GM20431 (cell line): ENCODE data around the gene LRRC73.
"Not testable (repeated sequence)": the region's sequence is repeated elsewhere in the genome, so short reads cannot be mapped to it uniquely, and the experiment has no call there.

Experiments
- in situ Hi-C: fragments of 300-500 bp; cut with MseI, MboI; formaldehyde crosslinking; loops from one replicate; pipeline ENCODE4 v1.15.0; 2020; ENCODE audit warnings: low sequenced_read_pairs; ENCODE audit not compliant: unreplicated experiment

The LRRC73 gene

DNA sequence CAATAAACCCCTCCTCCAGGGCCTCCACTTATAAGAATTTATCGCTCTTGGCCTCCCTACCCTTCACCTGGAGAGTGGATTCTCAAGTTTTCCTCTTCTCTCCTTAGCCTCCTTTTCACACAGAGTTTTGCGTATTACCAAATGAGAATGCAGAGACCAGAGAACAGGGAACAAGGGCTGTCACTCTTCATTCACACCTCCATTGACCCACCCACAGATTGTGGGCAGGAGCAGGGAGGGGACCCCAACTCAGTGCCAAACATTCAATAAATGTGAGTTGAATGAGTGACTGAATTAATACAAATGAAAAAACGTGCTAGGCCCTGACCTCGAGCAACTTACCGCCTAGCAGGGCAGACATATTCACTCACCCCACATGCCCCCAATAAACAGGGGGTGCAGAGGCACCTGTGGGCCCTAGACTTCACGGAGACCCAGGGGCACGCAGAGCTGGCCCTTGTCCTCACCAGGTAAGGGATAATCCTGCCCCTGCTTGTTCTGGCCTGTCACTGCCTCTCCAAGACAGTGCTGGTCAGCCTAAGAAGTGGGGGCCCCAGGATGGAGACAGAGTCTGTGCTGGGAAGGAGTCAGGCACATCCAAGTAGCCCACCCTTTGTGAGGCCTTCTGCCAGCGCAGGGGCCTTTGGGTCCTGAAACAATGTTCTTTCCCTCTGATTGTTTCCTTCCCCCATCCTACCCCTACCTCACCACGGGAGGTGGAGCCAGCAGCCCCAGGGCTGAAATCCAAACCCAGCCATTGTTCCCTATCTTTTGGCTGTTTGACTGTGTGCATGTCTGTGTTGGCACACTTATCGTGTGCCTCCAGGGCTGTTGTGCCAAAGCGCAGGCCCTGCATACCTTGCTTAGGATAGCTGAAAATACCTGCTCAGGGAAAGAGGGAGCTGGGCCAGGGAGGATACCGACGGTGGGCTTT, 41.1 kb downstream of the LRRC73 start:
- in situ Hi-C loops: no loop called here

GRCh38 chr6:43468240-43468639, 41.9 kb downstream of the LRRC73 start:
- in situ Hi-C loops: no loop called here

DNA sequence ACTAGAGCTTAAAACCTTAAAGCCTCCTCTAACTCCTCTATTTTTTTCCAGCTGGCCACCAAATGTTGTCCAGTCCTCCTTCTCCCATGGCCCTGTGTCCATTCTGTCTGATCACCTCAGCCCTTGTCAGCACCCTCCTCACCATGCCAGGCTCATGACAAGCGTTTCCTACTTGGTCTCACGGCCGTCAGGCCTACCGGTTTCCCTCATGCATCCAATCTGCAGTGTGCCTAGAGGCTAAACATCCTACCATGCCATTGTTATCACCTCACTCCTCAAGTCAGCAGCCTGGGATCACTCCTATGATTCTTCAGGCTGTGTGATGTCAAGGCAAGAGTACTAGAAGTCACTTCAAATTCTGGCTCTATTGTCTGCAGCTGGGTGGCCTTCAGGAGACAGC, 42.4 kb downstream of the LRRC73 start:
- in situ Hi-C loops: no loop called here

DNA sequence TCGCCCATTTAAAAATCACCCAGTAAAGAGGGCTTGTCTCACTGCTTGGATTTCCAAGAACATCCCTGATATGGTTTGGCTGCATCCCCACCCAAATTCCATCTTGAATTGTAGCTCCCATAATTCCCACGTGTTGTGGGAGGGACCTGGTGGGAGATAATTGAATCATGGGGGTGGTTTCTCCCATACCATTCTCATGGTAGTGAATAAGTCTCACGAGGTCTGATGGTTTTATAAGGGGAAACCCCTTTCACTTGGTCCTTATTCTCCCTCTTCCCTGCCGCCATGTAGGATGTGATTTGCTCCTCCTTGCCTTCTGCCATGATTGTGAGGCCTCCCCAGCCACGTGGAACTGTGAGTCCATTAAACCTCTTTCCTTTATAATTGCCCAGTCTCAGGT, 42.9 kb downstream of the LRRC73 start:
- in situ Hi-C loops: not testable (repeated sequence)

DNA sequence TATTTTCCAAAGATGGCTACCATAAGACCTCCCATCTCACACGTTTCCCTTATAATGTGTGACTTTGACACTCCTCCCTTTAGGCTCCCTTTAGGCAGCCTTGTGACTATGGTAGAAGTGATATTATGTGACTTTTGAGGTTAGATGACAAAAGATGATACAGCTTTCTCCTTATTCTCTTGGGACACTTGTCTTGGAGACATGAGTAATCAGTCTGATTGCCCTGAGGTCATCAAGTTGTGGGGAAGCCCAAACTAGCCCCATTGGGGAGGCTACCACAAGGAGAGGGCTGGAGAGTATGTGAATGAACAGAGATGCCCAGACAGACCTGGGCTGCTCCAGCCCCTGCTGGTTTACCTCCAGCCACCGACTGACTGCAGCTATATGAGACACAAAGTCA, 44.2 kb downstream of the LRRC73 start:
- in situ Hi-C loops: no loop called here

GRCh38 chr6:43464337-43464736, 45.8 kb downstream of the LRRC73 start:
- in situ Hi-C loops: no loop called here

DNA sequence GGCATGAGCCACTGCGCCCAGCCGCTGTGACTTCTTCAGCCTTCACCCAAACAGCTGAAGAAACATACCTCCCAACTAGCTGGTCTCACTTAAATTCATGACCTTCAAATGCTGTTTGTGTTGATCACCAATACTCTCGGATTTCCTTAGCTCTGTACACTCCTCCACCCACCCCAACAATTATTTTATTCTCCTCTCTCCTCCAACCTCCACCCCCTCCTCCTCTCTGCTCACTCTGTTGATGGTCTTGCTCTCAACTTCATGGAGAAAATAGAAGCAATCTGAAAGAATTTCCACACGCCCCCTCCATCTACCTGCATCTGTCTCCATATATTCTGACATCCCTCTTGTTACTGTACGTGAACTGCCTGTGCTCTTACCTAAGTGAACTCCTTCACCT, 48.2 kb downstream of the LRRC73 start:
- in situ Hi-C loops: no loop called here

DNA sequence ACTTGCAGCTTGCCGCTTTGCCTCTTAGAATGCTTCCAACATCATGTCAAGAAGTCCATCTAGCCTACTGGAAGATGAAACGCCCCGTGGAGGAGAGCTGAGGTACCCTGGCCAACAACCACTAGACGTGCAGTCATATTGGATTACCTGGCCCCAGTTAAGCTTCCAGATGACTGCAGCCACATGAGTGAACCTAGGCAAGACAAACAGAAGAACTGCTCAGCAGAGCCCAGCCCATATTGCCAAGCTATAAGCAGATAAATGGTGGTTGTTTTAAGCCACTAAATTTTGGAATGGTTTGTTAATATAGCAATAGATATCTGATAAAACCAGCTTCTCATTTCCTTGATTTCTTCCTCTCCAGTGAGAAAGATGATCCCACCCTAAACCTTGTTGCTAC, 50.1 kb downstream of the LRRC73 start:
- in situ Hi-C loops: no loop called here

DNA sequence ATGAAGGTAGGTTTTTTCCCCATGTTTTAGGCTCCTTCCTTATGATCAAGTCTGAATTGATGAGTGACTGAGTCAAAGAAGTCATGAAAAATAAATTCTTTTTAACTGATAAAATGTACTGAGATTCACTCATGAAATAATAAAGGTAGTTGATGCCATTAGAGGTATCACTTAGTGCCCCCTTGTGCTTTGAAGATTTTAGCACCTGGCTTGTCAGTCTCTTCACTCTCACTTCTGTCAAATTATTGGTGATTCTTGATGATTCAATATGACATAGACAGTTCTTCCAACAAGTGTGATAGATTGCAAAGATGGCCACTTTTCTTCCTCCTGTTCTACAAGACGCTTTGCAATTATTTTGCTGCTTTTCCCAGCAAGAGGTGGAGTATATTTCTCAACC, 50.6 kb downstream of the LRRC73 start:
- in situ Hi-C loops: no loop called here

DNA sequence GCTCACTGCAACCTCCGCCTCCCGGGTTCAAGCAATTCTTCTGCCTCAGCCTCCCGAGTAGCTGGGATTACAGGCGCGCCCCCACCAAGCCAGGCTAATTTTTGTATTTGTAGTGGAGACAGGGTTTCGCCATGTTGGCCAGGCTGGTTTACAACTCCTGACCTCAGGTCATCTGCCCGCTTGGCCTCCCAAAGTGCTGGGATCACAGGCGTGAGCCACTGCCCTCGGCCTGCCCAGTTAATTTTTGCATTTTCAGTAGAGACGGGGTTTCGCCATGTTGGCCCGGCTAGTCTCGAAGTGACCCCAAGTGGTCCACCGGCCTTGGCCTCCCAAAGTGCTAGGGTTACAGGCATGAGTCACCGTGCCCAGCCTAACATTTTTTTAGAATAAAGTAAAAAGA, 52.0 kb downstream of the LRRC73 start:
- in situ Hi-C loops: not testable (repeated sequence)

DNA sequence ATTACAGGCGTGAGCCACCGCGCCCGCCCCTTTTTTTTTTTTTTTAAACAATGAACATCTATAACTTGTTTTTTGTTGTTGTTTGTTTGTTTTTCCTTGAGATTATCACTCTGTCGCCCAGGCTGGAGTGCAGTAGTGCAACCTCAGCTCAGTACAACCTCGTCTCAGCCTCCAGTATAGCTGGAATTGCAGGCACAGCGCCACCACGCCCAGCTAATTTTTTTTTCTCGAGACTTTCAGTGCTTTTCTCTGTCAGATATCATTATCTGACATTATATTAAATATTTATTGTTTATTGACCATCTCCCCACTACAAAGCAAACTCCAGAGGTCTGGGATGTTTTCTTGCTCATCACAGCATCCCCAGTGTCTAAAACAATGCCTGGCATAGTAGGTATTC, 52.5 kb downstream of the LRRC73 start:
- in situ Hi-C loops: no loop called here
